ENCODE measurements around the gene VPS54.
"Not testable (repeated sequence)": the region's sequence is repeated elsewhere in the genome, so short reads cannot be mapped to it uniquely, and the experiment has no call there.

The VPS54 gene

DNA sequence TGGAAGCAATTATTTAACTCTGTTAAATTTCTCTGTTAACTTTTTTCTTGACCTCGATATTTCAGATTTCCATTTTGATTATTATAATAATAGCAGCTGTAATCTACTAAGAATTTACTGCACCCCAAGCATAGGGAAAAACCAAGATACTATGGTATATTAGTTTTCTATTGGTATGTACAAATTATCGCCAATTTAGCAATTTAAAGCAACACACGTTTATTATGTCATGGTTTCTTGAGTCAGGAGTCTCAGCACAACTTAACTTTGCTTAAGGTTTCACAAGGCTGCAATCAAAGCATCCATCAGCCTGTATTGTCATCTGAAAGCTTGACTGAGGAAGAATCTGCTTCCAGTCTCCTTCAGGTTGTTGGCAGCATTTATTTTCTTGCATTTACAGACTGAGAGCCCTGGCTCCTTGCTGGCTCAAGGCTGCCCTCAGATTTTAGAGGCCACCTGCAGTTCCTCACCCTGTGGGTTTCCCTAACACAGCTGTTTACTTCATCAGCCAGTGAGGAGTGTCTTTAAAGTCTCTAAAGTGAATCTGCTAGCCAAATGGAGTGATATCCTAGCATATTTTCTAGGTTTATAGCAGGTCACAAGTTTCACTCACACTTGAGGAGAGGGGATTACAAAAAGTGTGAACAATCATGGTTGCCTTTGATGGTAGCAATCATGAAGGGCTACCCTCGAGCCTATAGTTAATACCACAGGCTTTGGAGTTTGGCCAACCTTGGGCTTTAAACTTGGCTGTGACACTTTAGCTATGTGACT lies 4.4 kb upstream of the VPS54 start:
- no peak for DNase-seq

DNA sequence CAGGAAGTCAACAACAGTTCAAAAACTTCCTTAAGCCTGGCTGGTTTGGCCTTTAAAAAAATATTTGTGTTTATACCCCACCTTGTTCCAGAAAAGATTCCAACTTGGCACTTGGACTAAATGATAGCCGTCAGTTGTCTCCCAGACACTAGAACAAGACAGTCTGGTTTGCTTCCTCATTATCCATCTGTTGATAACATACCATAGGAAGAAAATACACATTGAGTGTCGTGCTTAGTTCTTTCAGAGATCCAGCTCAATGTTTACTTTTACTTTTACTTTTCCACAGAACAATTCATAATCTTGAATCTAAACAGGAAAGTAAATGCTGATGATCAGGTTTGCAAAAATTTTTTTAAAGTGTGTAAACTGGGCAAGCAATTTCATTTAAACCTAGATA lies 2.4 kb upstream of the VPS54 start:
- no peak for DNase-seq

DNA sequence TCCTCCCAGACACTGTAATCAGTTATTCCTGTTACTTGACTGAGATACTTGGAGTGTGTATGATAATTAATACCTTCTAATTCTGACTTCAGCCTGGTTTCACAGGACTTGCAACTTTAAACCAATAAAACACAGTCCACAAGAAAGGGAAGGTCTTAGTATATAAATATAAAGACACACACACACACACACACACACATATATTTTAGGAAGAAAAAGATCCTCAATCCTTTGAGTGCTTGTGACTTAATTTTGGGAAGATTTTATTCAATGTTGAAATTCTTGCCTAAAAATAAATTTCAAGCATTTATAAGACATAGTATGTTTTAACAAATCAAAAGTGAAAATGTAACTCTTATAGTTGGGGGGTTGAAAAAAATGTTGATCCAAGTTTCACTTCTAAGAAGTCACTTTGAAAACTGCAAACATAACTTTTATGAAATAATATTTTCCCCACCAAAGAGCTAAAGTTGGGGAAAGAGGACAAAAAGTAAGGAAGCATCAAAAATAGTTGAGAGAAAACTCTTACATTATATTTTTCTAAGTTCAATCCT lies 824 bp upstream of the VPS54 start:
- DNase-seq, result no peak

DNA sequence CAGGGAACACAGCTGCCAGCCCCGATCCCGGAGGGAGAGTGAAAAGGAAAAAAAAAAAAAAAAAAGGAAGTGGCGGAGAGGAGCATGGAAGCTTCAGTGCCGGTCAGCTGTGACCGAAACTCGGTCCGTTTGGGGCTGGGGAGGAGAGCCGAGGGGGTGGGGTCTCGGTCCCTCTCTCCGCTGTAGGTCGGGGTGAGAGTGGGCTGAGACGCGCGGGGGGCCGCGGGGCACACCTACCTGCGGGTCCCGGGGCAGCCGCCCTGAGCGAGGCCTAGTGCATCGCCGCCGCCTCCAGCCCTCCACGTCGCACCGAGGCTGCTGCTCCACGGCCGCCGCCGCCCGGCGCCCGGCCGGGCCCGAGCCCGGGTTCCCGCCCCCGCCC lies 536 bp downstream of the VPS54 start:
- DNase-seq, result no peak

DNA sequence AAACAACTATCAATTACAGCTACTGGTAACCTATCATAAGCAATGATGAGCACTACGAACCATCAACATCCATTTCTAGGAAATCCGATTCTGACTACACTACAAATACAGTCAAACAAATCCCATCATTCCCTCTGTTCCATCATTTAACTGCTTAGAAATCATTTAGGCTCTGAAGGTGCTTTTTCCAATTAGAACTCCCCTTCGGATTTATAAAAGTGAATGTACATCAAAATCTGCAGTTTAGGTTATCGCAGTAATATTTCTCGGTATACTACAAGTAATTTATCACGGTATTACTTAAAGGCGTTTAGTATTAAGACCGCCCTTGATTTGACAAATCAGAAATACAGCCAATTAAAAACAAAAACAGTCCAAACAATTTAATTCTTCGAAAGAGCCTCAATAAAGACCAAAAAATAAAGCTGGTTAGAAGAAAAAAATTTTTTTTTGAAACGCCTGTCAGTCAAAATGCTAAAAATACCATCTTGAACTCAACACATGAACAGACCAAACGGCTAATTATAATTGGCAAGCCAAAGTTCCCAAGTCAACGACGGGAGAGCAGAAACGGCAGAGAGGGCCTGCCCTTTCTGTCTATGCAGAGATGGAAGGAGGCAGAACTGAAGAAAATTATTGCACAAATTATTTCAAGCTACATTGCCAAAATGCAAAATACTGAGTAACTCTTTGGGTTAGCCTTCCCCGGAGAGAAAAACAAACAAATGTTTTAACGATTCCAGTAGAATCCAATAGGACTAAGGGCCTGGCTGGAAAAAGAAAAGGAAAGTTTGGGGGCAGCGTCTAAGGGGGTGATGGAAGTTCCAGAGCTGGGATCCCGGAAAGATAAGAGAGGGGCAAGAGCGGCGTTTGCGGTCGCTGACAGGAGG lies 1.2 kb downstream of the VPS54 start:
- DNase-seq, result no peak

DNA sequence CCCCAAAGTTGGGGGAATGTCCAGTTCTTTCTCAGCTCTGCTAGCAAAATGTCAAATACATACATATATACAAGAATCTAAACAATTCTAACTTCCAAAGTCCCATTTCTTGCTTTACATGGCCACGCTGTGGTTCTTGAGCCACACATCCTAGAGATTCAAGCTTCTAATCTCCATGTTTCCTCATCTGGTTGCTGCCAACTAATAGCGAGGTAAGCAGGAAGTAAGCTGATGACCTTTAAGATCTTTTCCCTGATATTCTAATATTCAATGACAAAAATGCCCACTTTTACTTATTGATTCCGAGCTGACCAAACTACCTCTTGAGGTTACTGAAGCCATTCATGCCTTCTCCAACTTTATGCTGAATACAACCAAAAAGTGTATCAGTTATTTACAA lies 3.3 kb downstream of the VPS54 start:
- no peak for DNase-seq

DNA sequence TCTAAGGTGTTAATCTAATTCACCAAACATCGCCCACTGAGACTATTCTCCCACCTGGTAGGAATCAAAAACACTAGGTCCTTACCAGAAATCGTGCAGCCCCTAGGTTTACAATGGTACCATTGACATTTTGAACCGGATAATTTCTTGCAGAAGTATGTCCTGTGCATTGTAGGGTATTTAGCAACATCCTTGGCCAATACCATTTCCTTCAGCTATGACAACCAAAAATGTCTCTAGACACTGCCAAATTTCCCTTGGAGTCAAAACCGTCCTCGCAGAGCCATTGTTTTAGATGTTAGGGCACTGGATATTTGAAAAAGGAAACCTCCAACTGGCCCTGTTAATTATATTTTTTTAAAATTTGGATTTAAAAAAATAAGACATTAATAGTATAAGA lies 3.8 kb downstream of the VPS54 start:
- no peak for DNase-seq

DNA sequence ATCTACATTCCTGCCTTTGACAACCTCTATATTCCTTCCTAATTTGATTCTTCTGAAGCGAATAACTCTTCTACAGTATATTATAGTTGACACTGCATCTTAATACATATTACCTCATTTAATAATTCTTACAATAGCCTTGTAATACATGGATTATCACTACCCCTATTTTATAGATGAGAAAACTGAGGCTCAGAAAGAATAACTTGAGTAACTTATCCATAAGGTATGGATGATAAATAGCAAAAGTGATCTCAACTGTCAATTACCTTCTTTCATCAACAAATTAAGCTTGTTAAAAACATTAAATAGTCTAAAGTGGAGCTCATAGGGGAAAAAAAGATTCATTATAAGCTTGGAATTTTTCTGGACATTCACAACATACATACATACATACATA lies 4.6 kb downstream of the VPS54 start:
- no peak for DNase-seq

DNA sequence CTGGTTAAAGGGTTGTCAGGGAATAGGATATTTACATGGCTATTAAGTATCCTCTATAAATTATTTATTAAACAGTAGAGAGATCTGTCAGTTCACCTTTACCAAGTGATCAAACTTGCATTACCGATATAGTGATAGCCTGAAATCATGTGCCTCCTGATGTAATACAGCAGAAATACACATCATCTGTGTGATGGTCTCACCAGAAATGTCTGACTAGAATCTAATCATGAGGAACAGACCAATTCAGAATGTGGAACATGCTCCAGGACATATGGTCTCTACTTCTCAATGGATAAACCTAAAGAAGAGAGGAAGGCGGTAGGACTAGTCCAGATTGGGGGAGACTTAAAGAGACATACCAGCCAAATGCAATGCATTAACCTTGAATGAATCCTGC lies 6.2 kb downstream of the VPS54 start:
- no peak for DNase-seq

DNA sequence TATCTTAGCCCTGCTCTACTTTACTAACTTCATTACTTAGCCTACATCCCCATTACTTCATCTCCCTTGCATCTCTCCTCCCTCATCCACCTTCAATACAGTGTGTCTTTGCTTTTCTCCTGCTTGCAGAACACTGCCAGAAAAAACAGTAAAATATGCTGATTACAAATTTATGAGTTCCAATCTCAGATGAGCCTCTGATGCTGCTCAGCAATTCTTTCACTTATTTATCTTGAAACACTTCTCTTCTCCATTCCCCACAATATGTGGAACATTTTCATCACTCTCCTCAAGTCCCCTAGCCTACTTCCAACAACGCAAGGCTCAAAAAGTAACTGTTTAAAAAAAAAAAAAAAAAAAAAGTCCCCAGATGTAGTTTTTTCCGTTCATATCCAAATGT lies 7.1 kb downstream of the VPS54 start:
- no peak for DNase-seq

DNA sequence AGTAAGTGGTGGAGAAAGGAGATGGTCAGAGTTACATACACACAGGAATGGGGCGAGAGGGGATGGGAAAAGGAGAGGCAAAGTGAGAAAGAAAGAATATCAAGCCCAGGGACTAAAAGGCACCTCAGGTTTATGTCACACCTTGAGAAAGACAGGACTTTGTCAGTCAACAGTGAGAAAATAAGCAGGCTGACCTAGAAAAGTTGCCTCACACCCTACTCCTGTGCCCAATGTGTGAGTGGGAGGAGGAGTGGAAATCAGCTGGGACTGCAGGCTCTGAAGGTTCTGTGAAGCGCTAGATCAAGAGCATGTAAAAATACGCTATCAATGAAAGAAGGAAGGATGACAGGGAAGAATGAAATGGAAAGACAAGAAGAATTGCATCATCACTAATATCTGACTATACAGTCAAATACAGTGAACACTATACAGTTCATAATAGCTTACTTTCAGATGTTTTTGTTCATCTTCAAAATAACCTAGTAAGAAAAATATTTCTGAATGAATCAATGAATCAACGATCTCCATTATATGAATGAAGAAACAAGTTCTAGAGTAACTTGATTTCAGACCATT lies 10.7 kb downstream of the VPS54 start:
- no peak for DNase-seq

DNA sequence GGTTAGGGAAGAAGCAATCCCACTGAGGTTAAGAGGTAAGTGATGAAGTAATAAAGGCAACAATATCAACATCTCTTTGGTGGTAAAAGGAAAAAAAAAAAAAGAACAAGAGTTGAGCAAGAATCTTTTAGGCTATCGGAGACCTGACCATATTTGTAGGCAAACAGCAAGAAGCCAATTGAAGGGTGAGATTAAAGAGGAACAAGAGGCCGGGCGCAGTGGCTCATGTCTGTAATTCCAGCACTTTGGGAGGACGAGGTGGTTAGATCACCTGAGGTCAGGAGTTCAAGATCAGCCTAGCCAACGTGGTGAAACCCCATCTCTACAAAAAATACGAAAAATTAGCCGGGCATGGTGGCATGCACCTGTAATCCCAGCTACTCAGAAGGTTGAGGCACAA lies 11.3 kb downstream of the VPS54 start:
- no peak for DNase-seq

DNA sequence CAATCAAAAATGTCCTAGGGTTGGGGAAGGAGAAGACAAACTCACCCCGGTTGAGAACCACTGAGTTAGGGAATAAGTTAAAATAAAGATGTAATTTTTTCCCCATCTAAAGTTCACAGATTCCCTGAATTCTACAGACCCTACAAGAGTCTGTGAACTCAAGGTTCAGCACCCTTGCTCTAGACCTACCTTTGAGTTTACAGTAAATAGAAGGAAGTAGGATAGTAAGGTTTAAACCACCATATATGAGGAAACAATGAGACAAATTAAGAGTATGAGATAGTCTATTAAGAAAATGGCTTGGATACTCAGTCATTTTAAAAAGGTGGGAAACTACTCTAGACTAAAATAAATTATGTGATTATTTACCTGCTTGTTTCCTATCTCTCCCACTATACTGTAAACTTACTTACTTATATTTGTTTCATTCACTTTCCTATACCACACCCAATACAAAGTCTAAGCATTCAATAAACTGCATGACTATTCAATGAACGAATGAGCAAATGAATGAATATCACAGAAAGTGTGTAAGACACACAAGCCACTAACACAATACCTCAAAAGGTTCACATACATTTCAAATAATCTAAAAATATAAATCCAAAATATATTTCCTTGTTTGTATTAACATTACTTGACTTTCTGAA lies 13.4 kb downstream of the VPS54 start:
- no peak for DNase-seq

DNA sequence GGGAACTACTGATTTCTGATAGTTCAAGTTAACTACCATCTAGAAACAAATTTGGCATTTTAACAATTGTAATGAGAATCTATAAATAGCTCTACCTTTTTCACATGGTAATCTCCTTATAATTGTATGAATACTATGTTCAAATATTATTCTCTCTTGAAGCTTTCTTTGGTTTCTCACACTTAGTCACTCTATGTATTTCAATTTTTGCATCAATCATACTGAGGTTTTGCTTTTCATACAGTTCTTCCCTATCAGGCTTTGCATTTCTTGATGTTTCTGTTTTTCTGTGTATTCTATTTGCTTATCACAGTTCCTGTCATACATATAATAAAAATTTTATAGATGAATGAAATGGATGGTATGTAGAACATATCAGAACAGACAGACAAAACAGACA lies 16.0 kb downstream of the VPS54 start:
- DNase-seq, result no peak

DNA sequence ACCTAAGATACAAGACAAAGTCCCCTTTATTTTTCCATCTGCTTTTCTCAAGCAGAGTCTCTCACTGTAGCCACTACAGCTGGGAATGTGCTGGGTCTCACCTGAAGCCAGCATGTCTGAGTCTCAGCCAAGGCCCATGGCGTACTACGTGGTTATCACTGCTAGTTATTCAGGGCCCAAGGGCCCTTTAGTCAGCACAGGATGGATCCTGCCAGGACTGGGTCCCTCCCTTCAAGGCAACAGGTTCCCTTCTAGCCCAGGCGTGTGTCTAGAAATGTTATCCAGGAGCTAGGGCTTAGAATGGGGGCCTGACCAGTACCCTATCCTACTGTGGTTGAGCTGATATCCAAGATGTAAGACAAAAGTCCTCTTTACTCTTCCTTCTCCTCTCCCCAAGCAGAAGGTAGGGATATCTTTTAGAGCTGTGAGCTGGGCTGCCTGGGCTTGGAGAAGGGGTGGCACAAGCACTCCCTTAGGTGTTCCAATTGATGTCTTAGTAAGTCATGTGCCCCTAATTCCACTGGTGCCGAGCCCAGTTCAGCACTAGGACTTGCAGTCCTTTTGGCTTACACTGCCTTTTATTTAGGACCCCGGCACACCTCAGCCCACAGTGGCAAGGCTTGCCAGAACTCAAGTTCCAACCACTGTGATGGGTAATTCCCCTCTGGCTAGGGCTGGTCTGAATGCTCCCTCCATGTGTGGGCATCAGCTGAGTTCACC lies 17.7 kb downstream of the VPS54 start:
- DNase-seq, result no peak

DNA sequence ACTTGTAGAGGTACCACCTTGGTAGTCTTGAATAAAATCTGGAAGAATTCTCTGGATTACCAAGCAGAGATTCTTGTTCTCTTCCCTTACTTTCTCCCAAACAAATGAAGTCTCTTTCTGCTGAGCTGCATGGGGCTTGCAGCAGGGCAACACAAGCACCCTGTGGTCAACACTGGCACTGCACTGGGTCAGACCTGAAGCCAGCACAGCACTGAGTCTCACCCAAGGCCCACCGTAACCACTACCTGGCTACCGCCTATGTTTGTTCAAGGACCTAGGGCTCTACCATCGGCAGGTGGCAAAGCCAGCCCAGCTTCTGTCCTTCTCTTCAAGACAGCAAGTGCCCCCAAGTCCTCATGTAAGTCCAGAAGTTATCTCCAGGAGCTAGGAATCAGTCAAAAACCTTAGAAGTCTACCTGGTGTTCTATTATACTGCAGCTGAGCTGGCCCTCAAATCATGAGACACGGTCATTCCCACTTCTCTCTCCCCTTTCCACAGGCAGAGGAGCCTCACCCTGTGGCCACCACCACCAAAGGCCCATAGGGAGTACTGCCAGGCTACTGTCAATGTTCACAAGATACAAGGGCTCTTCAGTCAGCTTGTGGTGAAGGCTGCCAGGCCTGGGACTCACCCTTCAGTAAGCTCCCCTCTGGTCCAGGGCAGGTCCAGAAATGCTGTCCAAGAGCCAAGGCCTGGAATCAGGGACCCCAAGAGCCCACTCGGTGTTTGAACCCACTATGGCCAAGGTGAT lies 18.4 kb downstream of the VPS54 start:
- DNase-seq, result no peak

DNA sequence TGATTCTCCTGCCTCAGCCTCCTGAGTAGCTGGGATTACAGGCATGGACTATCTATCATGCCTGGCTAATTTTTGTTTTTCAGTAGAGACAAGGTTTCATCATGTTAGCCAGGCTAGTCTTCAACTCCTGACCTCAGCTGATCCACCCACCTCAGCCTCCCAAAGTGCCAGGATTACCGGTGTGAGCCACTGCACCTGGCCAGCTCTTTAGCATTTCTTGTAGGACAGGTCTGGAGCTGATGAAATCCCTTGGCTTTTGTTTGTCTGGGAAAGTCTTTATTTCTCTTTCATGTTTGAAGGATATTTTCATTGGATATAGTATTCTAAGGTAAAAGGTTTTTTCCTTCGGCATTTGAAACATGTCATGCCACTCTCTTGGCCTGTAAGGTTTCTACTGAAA lies 20.2 kb downstream of the VPS54 start:
- no peak for DNase-seq

DNA sequence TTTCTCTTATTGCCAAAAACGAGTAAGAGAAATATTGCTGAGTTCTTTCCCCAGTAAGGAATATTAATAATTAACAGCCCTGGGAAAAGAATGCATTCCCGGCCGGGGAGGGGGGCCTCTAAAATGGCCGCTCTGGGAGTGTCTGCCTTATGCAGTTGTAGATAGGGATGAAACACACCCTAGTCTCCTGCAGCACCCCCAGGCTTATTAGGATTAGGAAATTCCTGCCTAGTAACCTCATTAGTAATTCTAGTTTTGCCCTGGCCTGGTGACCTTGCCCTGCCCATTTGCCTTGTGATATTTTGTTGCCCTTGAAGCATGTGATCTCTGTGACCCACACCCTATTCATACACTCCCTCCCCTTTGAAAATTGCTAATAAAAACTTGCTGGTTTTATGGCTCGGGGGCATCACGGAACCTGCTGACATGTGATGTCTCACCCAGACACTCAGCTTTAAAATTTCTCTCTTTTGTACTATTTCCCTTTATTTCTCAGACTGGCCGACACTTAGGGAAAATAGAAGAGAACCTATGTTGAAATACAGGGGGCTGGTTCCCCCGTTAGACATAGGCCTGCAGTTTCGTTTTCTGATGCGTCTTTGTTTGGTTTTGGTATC lies 22.5 kb downstream of the VPS54 start:
- not testable (repeated sequence) for DNase-seq

DNA sequence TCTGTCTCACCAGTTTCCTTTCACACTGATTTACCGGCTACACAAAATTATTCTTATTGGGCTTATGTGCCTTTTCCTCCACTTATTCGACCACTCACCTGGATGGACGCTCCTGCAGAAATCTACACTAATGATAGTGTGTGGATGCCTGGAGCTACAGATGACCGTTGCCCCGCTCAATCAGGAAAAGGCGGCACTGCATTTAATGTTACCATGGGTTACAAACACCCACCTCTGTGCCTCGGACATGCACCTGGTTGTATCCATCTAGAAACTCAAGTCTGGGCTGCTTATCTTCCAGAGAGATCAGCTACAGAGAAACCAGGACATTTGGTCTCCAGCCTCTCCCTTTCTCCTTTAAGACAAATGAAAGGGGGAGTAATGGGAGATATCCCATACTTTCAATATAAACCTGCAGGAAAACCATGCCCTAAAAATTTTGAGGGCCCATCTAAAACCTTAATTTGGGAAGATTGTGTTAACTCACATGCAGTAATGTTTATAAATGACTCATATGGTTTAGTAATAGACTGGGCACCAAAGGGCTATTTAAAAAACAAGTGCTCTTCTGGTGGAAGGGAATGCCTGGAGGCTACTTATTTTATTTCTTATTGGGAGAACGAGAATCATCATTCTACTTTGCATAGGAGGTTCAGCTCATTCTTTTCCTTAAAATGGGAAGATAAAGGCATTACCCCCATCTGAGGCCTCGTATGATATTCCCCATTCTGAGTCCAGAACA lies 24.7 kb downstream of the VPS54 start:
- not testable (repeated sequence) for DNase-seq

DNA sequence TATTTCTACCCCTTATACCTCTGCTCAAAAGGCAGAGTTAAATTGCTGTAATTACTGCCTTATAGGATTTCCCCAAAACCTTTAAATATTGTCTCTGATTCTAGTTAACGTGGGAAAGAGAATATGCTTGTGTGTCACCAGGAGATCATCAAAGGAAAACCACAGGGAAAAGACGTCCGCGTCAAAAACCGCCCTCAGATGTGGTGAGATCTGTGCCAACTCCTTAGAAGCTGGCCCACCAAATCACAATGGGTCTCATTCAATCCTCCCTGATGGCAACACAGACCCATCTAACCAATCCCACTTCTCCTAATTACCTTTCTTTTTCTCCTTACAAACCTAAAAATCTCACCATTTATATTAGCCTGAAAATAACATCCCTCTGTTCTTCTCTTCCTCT lies 25.4 kb downstream of the VPS54 start:
- DNase-seq, result no peak

Measured in effector CD8-positive, alpha-beta T cell (primary cell).